AG04450 (cell line): ENCODE results near the gene PRM3. TPM values are rescaled to one million over a fixed set of nuclear protein-coding genes. Genes with fewer than 3 reads are reported as not detected.
"Not testable (repeated sequence)": the region's sequence is repeated elsewhere in the genome, so short reads cannot be mapped to it uniquely, and the experiment has no call there.

Experiments used
- CTCF ChIA-PET: fragments of 300-600, 350-600 bp; formaldehyde crosslinking; extraction: SDS; loops from one replicate; lab custom pipeline; 2022; ENCODE audit warnings: antibody characterized with exemption, inconsistent platforms; lab: Charles Lee
- POLR2A ChIA-PET: fragments of 350-600 bp; formaldehyde crosslinking; extraction: SDS; loops from one replicate; lab custom pipeline; 2021; ENCODE audit warnings: antibody characterized with exemption, inconsistent platforms; lab: Yijun Ruan, JAX
- DNase-seq: peaks from one replicate; pipeline ENCODE4 v3.0.0-alpha.2; 2011; ENCODE audit warnings: low read depth, low spot score
- H3K27ac ChIP-seq: one replicate; pipeline ENCODE4 v1.5.1; 2012; ENCODE audit warnings: low read depth, low read length, control low read depth
- H3K27me3 ChIP-seq: one replicate; pipeline ENCODE4 v1.6.0; 2012; ENCODE audit warnings: low read length; ENCODE audit not compliant: control insufficient read depth, insufficient read depth
- H3K4me3 ChIP-seq: 2 replicates; pipeline ENCODE4 v1.5.1; 2011; ENCODE audit warnings: mild to moderate bottlenecking, low read depth, low read length, control low read depth
- H3K9me3 ChIP-seq: 2 replicates; pipeline ENCODE4 v1.5.1; 2012; ENCODE audit warnings: low read length; ENCODE audit not compliant: control insufficient read depth, insufficient read depth
- CTCF ChIP-seq: IDR thresholded peaks from 2 replicates; pipeline ENCODE4 v1.5.1; 2011; ENCODE audit warnings: low read depth, low read length, control low read depth, inconsistent platforms
- polyA plus RNA-seq: library from polyadenylated mRNA; depleted of rRNA; stranded (reverse); fragments of >200 nt; gene quantifications from 2 replicates; pipeline ENCODE4 v1.2.3, GENCODE V29; 2011

The PRM3 gene
- polyA plus RNA-seq, 1 experiment, result not detected

GRCh38 chr16:11301645-11302501 is 28.4 kb upstream of the PRM3 start:
- DNase-seq, result no peak
- no peaks in the 10 kb centered on the region; the same call in 1 of the 2 replicates for H3K9me3 ChIP-seq
- CTCF ChIA-PET, result interaction anchor here (0.7 to 1.6 kb wide), 2 partner anchors 42 to 44 kb away, joined by 3 to 6 read pairs; no protein-coding TSS in a partner anchor

DNA sequence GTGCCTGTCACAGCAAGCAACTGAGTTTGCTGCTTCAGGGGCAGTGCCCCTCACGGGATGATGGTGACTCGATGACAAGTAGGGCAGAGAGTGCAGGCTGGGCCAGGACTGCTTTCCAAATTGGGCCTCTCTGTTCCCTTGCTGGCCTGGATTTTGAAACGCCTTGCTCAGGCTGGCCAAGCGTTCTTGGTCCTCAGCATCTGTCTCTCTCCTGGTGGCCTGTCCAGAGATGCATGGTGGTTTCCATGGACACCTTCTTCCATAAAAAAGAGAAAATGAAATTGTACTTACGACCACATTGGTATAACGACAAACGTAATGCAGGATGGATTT is 27.1 kb upstream of the PRM3 start:
- ChIA-PET POLR2A (no interaction called here), CTCF (interaction anchor here (1.6 kb wide), 1 partner anchor 43 kb away, joined by 3 read pairs; no protein-coding TSS in a partner anchor)
- no peak for TF ChIP-seq CTCF
- Histone ChIP-seq H3K27ac (no peak overlapping the region), H3K9me3 (no peaks in the 10 kb centered on the region; the same call in 1 of the 2 replicates), H3K27me3 (peaks cover 2% of the 10 kb centered on the region), H3K4me3 (no peak overlapping the region)
- DNase-seq, result no peak

More at GRCh38 chr16:11301645-11302501, 28.4 kb upstream of the PRM3 start:
- no peak overlapping the region for H3K27ac ChIP-seq
- no peak overlapping the region for H3K4me3 ChIP-seq
- H3K27me3 ChIP-seq, result no peaks in the 10 kb centered on the region
- no peak for TF ChIP-seq CTCF
- POLR2A ChIA-PET, result no interaction called here

DNA sequence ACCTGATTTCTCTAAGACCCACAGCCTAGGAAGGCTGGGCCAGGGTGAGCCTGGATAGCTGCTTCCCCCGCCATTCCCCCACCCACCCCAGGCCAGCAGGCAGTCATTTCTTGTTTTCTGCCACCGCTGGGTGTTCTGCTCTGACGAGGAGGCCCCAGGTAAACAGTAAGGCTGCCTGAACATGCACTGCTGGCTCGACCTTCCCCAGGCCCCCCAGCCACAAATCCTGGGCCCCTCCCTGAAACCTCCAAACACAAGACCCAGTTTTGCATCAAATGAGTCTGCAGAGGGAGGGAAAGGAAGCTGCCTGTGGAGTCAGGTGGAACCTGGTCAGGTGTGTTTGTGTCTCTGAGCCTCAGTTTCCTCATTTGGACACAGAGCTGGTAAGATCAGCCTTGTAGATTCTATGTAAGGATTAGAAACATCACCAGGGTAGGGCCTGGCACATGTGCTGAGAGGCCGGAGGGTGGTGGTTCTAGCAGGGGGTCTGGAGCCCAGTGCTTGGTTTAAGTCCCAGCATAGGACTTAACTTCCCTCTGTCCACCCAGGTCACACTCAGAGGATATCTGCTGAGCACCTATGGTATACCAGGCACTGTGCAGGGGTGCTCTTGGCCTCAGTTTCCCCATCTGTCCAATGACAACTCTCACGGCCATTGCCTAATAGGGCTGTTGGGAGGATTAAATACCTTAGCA is 26.6 kb upstream of the PRM3 start:
- no peak for TF ChIP-seq CTCF

GRCh38 chr16:11298950-11299547 is 25.6 kb upstream of the PRM3 start:
- CTCF ChIA-PET, H3K9me3 ChIP-seq, H3K27me3 ChIP-seq, DNase-seq, H3K27ac ChIP-seq, H3K4me3 ChIP-seq, POLR2A ChIA-PET: not testable (repeated sequence)

More for the DNA sequence above, 26.6 kb upstream of the PRM3 start:
- CTCF ChIA-PET, result no interaction called here
- DNase-seq, result no peak
- H3K9me3 ChIP-seq, result no peaks in the 10 kb centered on the region; the same call in 1 of the 2 replicates
- H3K27me3 ChIP-seq, result peaks cover 2% of the 10 kb centered on the region
- no peak overlapping the region for H3K4me3 ChIP-seq
- POLR2A ChIA-PET, result no interaction called here
- no peak overlapping the region for H3K27ac ChIP-seq

- Histone ChIP-seq H3K9me3 (no peaks in the 10 kb centered on the region), H3K27me3 (peaks cover 2% of the 10 kb centered on the region), H3K4me3 (no peak overlapping the region), H3K27ac (no peak overlapping the region)
- no peak for DNase-seq
- ChIA-PET POLR2A (interaction anchor here (0.7 to 1.1 kb wide), 4 partner anchors 9 to 58 kb away, joined by 3 to 6 read pairs (median 4); partner anchors contain the start of gene SOCS1), CTCF (interaction anchor here (1.0 kb wide), 1 partner anchor 43 kb away, joined by 4 read pairs; the partner anchor contains the start of gene SOCS1)
- TF ChIP-seq CTCF, result no peak
Observed at GRCh38 chr16:11298143-11298900, 24.9 kb upstream of the PRM3 start.
